HG02610 (cell line): ENCODE results near the gene BCL7C.
"Not testable (repeated sequence)": the region's sequence is repeated elsewhere in the genome, so short reads cannot be mapped to it uniquely, and the experiment has no call there.

ENCODE experiments used
- ATAC-seq: cut with Tn5 transposase; IDR thresholded peaks from one replicate; pipeline ENCODE4 v1.9.1; 2021; ENCODE audit warnings: mild to moderate bottlenecking, moderate library complexity; ENCODE audit not compliant: unreplicated experiment

BCL7C gene

DNA sequence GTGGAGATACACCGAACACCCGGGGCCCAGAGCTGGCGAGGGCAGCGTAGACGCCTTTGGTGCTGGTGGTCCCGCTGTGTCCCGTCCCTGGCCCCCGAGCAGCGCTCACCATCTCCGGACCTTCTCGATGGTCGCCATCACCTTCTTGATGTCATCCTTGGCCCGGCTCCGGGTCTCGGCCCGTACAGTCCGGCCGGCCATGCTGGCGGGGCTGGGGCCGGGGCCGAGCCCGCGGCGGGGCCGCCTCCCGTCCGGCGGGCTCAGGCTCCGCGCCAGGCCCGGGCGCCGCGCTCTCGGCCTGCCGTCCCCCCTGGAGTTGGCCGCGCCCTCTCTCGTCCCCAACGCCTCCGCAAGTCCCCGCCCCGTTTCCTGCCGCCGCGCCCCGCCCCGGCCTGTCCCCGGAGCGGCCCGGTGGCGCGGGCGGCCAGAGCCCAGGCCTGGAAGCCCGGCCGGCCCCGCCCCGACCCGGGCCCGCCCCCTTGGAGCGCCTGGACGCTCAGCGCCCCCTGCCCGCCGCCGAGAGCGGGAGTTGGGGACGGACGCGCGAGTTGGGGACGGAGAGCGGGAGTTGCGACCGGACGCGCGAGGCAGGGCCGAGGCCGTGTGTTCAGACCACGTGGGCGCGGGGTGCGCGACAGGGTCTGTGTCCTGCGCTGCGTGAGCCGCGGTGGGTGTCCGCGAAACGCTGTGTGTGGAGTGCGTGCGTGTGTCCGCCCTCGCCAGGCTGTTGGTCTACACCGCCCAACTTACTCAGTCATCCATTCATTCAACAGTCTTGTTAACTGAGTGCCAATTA, at the start of gene BCL7C:
Gene BCL7C (minus strand): TSS at position 334 of the 796 bp plus-strand sequence. CDS start 133 bp downstream, at position 201.
- ATAC-seq, result peak; percentile 71

DNA sequence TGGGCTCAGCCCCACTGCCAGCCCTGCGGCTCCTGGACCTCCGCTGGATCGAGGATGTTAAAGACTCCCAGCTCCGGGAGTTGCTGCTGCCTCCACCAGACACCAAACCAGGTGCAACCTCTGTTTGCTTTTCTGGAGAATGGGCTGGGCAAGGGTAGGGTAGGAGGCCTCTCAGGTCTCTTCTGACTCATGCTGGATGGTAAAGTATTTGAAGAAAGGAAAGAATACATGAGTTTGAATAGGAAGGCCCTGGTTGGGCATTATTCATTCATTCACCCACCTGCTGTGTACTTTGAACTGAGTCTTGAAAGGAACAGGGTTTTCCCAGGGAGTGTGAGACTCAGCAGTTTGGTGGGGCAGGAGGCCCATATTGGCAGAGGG, 48.5 kb upstream of the BCL7C start:
- no peak for ATAC-seq

DNA sequence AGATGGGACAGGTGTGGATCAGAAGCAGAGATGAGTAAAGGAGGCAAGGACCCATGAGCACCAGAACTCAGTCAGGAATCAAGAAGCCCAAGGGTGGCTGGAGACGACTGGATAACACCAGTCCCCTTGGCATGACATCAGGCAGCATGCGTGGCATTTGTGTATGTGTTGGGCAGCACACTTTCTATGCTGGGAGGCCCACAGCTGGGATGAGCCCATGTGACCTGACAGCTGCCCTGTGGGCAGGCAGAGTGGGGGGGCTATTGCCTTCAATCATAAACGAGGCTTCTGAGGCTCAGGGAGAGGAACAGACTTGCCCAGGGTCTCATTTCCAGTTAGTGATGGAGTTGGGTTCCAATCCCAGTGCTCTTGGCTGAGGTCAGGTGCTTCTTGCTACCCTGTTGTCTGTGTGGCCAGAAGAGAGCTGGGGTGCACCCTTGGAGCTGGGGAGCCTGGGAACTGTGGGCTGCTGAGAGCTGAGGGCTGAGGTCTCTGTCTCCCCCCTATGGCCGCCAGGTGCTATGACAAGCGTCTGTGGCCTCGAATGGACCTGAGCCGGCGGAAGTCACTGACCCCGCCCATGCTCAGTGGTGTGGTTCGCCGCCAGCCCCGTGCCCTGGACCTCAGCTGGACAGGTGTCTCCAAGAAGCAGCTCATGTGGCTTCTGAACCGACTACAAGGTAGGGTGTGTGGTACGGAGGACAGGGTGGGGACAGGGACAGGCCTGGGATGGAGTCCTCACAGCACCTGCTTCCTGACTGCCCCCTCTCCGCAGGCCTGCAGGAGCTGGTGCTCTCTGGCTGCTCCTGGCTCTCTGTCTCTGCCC, 47.9 kb upstream of the BCL7C start:
- peak; percentile 73 for ATAC-seq

DNA sequence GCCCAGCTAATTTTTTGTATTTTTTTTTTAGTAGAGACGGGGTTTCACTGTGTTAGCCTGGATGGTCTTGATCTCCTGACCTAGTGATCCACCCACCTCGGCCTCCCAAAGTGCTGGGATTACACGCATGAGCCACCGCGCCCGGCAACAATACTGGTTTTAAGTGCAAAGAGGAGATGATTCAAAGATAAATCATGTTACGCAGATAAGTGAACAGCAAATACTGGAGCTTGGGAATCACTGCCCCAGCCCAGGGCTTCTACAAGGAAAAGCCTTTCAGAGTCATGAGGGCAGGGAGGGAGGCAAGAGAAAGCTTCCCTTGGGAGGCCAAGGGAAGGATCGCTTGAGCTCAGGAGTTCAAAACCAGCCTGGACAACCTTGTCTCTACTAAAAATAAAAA, 45.7 kb upstream of the BCL7C start:
- not testable (repeated sequence) for ATAC-seq

DNA sequence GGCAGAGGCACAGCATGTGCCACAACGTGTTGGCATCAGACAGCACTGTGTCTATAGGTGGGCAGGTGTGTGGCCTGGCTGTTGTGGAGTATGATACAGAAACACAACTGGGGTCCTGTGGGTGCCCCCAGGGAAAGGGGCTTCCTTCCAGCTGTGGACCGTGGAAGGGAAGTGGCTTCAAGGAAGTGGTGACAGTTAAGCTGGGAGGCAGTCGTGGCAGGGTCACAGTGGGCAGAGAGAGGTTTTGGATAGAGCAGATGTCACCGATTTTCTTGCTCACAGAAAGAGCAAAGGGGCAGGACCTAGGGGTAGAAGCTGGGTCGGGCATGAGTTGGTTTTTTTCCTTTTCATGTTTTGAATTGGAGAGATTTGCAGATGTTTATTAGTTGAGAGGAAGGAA, 43.8 kb upstream of the BCL7C start:
- no peak for ATAC-seq

DNA sequence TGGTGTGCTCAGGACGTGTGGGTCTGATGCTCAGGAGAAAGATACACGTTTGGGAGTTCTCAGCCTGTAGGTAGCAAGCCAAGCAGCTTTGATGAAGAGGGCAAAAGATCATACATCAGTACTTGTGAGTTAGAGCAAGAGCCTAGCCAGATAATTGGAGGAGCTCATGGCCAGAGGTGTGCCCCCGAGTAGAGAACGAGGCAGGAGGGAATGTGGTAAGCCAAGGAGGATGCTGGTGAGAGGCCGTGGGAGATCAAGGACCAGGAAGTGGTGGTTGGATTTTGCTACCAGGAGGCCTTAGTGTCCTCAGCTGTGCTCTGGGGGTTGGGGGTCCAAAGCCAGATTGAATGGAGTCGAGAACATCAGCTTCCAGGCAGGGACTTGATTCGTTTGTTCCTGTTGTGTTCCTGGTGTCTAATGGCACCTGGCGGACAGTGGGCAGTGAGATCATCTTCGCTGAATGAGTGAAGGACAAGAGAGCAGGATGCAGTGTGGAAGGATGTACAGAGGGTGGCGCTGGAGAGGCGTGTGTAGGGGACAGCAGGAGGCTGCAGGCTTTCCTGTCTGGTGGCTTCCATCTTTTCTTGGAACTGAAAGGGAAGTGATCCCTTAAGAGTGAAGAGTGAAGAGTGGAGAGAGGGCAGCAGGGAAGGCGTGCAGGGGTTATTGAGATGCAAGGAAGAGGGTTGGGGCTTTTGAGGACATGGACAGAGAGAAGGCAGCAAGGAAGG, 41.1 kb upstream of the BCL7C start:
- no peak for ATAC-seq

DNA sequence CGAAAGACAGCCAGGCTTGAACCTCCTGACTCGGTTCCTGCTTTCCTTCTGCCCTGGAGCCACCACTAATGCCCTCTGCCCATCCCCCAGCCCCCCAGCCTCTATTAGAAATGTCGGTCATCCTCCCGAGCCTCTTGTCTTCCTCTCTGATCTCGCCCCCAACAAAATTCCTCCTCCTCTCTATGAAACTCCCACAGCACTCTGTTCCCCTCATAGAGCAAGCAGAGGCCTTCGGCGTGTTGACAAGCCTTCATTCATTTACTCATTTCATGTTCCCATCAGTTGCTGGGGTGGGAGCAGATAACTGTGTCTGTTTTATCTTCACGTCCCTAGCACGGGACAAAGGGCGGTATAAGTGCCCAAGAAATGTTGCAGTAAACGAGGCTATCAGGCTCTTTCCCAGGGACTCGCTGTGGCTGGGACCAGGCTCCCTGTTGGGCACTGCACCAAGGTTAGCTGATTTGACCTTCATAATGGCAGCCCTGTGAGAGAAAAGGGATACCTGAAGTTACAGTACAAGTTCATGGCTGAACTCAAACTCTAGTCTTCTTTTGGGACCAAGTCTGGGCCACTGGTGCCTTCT, 37.3 kb upstream of the BCL7C start:
- no peak for ATAC-seq

DNA sequence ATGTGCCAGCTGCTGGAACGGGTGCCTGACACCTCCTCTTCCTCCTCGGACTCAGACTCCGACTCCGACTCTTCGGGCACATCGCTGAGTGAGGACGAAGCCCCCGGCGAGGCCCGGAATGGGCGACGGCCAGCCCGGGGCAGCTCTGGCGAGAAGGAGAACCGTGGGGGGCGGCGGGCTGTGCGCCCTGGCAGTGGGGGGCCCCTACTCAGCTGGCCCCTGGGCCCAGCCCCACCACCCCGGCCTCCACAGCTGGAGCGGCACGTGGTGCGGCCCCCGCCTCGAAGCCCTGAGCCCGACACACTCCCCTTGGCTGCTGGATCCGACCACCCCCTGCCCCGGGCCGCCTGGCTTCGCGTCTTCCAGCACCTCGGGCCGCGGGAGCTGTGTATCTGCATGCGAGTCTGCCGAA, 36.3 kb upstream of the BCL7C start:
- no peak for ATAC-seq

DNA sequence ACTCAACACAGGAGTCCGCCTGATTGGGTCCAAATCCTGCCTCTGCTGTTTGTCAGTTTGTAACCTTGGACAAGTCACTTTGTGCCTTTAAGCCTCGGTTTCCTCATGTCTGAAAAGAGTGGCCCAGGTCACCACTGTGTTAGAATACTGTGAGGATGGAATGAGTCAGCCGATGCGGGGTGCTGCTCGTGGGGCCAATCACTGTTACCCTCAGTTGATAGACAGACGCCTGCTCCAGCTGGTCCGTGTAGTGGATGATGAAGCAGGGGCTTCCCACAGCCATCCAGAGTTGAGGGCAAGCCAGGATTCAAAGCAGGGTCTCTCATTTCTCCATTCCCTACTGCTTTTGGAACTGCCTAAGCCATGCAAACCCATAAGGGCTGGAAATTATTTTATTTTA, 35.3 kb upstream of the BCL7C start:
- ATAC-seq, result no peak

DNA sequence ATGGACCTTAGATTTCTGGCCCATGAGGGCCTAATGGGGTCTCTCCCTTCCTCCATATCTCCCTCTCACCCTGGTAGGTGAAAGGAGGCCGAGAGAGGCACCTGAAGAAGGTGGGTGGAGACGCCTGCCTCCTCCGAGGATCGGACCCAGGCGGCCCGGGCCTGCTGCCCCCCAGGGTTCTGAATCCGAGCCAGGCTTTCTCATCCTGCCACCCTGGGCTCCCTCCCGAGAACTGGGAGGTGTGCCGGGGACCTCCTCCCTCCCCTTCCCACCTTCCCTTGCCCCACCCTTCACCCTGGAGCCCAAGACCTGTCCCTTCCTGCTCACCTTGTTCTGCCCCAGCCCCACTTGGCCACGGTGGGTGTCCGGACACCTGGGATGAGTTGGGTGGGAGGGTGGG, 34.5 kb upstream of the BCL7C start:
- no peak for ATAC-seq

DNA sequence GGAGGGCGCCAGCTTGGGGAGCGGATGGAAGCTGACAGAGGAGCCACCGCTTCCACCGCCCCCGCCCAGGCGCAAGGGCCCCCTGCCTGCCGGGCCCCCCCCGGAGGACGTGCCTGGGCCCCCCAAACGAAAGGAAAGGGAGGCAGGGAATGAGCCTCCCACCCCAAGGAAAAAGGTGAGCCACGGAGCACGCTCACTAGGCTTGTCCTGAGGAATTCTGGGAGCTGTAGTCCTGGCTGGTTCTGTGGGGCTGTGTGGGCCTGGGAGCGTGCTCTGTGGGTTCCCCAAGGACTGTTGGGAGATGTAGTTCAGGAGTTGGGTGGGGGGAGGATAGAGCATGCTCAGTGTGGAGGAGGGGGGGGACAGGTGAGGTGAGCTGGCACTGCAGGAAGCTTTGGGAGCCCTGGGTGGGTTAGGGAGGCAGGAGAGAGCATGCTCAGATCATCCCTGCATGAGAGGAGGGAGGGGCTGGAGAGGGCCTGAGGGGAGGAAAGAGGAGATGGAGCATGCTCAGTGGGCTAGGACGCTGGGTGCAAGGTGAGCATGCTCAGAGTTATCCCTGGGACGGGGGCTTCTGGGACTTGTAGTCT, 34.0 kb upstream of the BCL7C start:
- ATAC-seq, result no peak

DNA sequence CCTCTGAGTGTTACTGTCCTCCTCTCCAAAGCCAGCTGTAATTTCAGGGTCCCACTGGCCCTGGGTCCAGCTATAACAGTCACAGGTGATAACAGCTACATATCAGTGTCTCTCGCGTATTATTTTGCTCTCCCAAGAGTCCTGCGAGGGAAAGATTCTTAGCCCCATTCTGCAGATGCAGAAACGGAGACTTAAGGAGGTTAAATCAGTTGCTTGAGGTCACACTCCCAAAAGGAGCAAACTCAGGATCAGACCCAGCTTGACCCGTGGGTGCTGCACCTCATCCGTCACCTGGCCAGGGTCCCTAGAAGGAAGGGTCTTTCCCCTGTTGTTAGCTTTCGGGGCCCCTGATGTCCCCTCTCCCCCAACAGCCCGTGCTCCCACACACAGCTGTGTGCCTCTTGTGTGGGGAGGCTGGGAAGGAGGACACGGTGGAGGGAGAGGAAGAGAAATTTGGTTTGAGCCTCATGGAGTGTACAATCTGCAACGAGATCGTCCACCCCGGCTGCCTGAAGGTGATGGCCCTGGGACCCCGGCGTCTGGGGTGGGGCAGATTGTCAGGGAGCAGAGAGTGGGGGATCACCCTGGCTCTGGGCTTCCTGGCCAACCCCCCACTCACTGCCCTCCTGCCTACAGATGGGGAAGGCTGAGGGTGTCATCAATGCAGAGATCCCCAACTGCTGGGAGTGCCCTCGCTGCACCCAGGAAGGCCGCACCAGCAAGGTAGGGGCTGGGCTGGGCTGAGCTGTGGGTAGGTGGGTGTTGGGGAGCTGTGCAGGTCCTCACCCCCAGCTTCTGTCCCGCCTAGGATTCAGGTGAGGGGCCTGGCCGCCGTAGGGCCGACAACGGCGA, 33.3 kb upstream of the BCL7C start:
- no peak for ATAC-seq

DNA sequence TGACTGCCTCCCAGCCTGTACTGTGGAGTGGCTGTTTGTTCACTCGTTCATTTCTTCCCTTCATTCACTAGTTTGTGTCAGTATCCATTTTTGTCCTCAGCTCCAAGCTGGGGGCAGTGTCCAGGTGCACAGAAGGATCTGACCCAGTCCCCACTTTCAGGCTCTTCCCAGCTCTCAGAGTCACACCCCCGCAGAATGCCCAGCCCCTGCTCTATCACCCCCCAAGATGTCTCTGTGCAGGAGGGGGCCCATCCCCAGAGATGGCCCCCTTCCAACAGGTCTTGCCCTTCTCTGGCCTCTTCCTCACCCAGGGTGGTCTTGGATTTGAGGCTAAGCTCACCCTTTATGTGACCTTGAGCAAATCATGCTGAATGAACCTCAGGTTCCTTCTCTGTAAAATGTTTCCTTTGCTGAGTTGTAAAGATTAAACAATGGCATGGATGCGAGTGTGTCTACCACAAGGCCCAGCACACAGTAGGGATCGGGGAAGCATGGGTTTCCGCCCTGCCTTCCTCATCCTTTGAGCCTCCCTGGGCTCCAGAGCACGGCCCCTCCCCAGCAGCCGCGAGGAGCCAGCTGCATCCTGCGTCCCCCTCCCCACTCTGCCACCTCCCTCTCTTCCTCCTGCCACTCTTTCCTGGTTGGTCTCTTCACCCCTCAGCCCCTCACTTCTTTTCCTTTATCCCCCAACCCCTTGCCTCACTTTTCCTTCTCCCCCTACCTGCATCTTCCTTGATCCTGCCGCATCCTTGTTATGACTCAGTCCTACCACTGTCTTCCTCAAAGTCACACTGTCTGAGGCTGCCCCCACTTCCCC, 32.3 kb upstream of the BCL7C start:
- no peak for ATAC-seq

DNA sequence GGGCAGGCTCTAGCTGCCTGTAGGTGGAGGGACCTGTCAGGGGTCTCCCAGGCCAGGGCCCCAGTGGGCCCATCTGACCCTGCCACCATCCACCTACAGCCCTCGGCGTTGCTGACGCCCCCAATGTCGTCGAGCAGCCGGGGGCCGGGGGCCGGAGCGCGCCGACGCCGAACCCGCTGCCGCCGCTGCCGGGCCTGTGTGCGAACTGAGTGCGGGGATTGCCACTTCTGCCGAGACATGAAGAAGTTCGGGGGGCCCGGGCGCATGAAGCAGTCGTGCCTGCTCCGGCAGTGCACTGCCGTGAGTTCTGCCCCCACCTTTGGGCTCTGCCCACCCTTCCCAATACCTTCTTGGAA, 31.7 kb upstream of the BCL7C start:
- no peak for ATAC-seq

DNA sequence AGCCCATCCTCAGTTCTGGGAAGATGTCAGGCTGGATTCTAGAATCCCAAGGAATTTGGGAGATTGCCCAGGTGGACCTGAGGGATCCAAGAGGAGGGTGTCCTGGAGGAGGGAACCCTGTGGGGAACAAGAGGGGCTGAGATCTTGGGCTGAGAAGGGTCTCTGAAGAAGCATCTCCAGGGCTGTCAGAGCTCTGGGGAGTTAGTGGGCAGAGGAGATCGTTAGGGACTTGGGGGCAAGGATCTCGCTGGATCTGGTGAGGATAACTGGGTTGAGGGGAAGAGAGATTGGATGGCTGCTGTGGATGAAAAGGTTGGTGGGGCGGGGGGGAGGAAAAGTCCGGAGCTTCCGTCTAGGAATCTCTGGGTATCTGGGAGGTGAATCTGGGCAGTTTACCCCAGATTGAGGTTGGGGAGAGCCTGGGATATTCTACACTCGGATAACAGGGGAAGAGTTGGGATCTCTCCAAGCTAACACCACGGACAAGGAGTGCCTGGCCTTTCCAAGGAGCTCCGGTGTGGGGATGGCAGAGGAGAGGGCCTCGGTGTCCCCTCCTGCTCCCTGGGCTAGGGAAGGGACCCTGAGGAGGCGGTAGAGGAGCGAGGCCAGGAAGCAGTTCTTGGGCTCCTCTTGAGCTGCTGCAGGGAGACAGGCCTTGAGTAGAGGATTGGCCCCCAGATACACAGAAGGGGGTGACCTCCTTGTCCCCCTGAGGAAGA, 31.2 kb upstream of the BCL7C start:
- no peak for ATAC-seq

DNA sequence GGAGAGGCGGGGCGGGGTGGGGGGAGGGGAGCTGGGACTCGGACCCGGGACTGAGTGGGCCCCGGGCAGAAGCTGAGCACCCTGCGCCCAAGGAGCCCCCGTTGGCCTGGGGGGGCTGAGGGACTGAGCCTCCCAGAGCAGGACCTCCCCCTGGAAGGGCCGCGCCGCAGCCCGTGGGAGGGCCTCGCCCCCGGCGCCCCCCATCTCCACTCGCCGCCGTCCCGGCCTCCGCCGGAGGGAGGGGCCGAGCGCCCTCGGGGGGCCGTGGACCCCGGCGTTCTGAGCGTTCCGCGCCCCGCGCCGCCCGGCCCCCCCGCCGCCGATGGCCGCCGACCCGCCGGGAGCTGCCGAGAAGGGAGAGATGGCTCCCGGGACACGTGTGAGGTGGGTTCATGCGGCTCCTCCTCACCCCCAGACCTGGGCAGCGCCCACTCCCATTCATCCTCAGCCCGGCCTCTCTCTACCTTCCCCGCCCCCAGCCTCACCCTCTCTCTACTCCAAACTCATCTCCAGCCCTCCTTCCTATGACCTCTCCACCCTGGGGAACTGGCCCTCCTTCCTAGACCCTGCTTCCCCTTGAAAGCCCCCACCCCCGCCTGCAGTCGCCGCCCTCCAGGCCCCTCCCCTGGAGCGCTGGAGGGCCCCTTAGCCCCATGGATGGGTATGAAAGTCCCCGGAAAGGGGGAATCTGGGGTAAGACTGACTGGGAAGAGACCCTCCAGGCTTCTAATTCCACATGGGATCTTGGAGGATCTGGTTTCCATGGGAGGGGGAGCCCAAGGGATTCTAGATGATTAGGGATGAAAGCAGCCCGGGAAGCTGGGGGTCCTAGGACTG, 30.4 kb upstream of the BCL7C start:
- no peak for ATAC-seq

DNA sequence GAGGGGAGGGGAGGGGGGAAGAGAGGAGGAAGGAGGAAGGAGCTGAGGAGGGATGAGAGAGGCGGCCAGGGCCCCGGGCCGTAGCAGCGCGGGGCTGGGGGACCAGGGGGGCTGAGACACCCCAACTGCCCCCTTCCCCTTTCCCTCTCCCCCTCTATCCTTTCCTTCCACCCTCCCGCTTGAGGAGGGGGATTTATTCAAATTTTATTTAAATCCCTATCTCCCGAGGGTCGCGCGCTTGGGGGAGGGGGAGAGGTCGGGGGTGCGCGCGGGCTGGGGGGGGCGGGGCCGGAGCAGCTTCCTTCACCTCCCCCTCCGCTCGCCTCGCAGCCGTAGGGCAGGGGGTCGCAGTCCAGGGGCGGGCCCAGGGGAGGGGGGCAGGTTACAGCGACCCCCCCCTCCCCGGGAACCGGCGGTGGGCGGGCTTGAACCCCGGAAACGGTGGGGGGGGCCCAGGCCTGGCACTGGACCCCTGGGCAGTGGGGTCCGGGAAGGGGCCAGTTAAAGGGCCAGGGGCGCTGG, 29.7 kb upstream of the BCL7C start, which contains the start of gene FBXL19:
Gene FBXL19 (plus strand): TSS at position 19 of the 522 bp plus-strand sequence. CDS start 2,183 bp downstream, outside the sequence.
- no peak for ATAC-seq
